Esophagus (tissue), 2 donors: ENCODE data around the gene UTP20. TPM values are rescaled to one million over a fixed set of nuclear protein-coding genes. Genes with fewer than 3 reads are reported as not detected.
"Not testable (repeated sequence)": the region's sequence is repeated elsewhere in the genome, so short reads cannot be mapped to it uniquely, and the experiment has no call there.

Experiments
- H3K27ac ChIP-seq, 2 donors: one replicate each; pipeline ENCODE4 v1.5.1; 2013; ENCODE audit warnings: low read depth in 2 of 2, mild to moderate bottlenecking in 2 of 2, inconsistent platforms in 1 of 2, low read length in 1 of 2, moderate library complexity in 1 of 2
- H3K27me3 ChIP-seq, 2 donors: one replicate each; pipeline ENCODE4 v1.6.1; 2013; ENCODE audit warnings: low read length in 2 of 2, control low read depth in 1 of 2, mild to moderate bottlenecking in 1 of 2; ENCODE audit not compliant: insufficient read depth in 2 of 2, control insufficient read depth in 1 of 2
- H3K36me3 ChIP-seq, 2 donors: one replicate each; pipeline ENCODE4 v1.6.1; 2013; ENCODE audit warnings: low read length in 1 of 2; ENCODE audit not compliant: control insufficient read depth in 2 of 2, insufficient read depth in 2 of 2
- H3K4me1 ChIP-seq, 2 donors: one replicate each; pipeline ENCODE4 v1.6.1; 2013; ENCODE audit warnings: low read length in 1 of 2; ENCODE audit not compliant: control insufficient read depth in 2 of 2, insufficient read depth in 2 of 2
- H3K4me3 ChIP-seq, 2 donors: one replicate each; pipeline ENCODE4 v1.5.1; 2013; ENCODE audit warnings: low read length in 2 of 2, mild to moderate bottlenecking in 2 of 2, low read depth in 1 of 2, moderate library complexity in 1 of 2
- H3K9me3 ChIP-seq, 2 donors: one replicate each; pipeline ENCODE4 v1.6.1; 2013; ENCODE audit warnings: mild to moderate bottlenecking in 2 of 2, low read depth in 1 of 2, low read length in 1 of 2, moderate library complexity in 1 of 2; ENCODE audit not compliant: control insufficient read depth in 2 of 2, insufficient read depth in 1 of 2
- WGBS, 2 donors: extraction: QIAGEN DNeasy Blood & Tissue Kit; methylation state at CpG; one replicate each; pipeline ENCODE4 v1.1.7; 2013; 5-methylcytosine and 5-hydroxymethylcytosine counted together
- polyA plus RNA-seq, 2 donors: library from polyadenylated mRNA; stranded (reverse); fragments of 200-250 nt; gene quantifications; one replicate each; pipeline ENCODE4 v1.2.3, GENCODE V29; 2013
- donor health status: healthy with polysubstance abuse.
- donor health status: Bipolar disorder and iron deficiency.

The UTP20 gene
- polyA plus RNA-seq, 2 donors, result 1.4 to 2.8 TPM

GRCh38 chr12:101407436-101408345, 127.8 kb downstream of the UTP20 start, which contains the start of gene ARL1:
TSS of gene ARL1 (minus strand) at chr12:101407772. CDS start at chr12:101407645, 127 bp downstream.
- no peaks in the 10 kb centered on the region for H3K36me3 ChIP-seq
- WGBS, 2 donors, result 0% methylated on average over 71 of the region's 71 CpGs
- H3K27me3 ChIP-seq, result no peaks in the 10 kb centered on the region
- no peaks in the 10 kb centered on the region for H3K9me3 ChIP-seq
- peak within 1 kb of the TSS; percentile 73 to 93 for H3K4me3 ChIP-seq
- H3K27ac ChIP-seq, result peak within 1 kb of the TSS; percentile 89 to 96
- no peaks in the 10 kb centered on the region for H3K4me1 ChIP-seq

GRCh38 chr12:101410169-101410568, 130.3 kb downstream of the UTP20 start:
- WGBS, 2 donors, result 70 to 74% methylated on average over 8 of the region's 8 CpGs
- H3K4me3 ChIP-seq, result not testable (repeated sequence)

GRCh38 chr12:101414533-101415119, 134.7 kb downstream of the UTP20 start:
- WGBS, 2 donors, result 1% methylated on average over 2 of the region's 2 CpGs
- Histone ChIP-seq H3K4me3 (no peak overlapping the region), H3K27ac (no peak overlapping the region), H3K9me3 (no peaks in the 10 kb centered on the region), H3K27me3 (no peaks in the 10 kb centered on the region), H3K4me1 (no peaks in the 10 kb centered on the region), H3K36me3 (no peaks in the 10 kb centered on the region)

More at GRCh38 chr12:101410169-101410568, 130.3 kb downstream of the UTP20 start:
- not testable (repeated sequence) for H3K4me1 ChIP-seq, H3K27me3 ChIP-seq, H3K9me3 ChIP-seq, H3K27ac ChIP-seq, H3K36me3 ChIP-seq

- no peaks in the 10 kb centered on the region for H3K27me3 ChIP-seq
- H3K27ac ChIP-seq, result no peak overlapping the region
- 96 to 97% methylated on average over 1 of the region's 1 CpG for WGBS, 2 donors
- no peaks in the 10 kb centered on the region for H3K9me3 ChIP-seq
- no peaks in the 10 kb centered on the region for H3K4me1 ChIP-seq
- H3K4me3 ChIP-seq, result no peak overlapping the region
- H3K36me3 ChIP-seq, result no peaks in the 10 kb centered on the region
Observed at GRCh38 chr12:101415228-101415627, 135.3 kb downstream of the UTP20 start.

GRCh38 chr12:101422066-101422465, 142.2 kb downstream of the UTP20 start:
- 89 to 96% methylated on average over 4 of the region's 4 CpGs for WGBS, 2 donors
- not testable (repeated sequence) for H3K36me3 ChIP-seq, H3K27me3 ChIP-seq, H3K4me3 ChIP-seq, H3K27ac ChIP-seq, H3K4me1 ChIP-seq, H3K9me3 ChIP-seq

- H3K4me3 ChIP-seq, result no peak overlapping the region
- H3K4me1 ChIP-seq, result no peaks in the 10 kb centered on the region
- no peaks in the 10 kb centered on the region for H3K36me3 ChIP-seq
- H3K27ac ChIP-seq, result no peak overlapping the region
- WGBS, 2 donors, result 49 to 78% methylated on average over 2 of the region's 2 CpGs
- H3K27me3 ChIP-seq, result no peaks in the 10 kb centered on the region
- no peaks in the 10 kb centered on the region for H3K9me3 ChIP-seq
Observed at GRCh38 chr12:101424620-101425019, 144.7 kb downstream of the UTP20 start.

- no peak overlapping the region for H3K27ac ChIP-seq
- WGBS, 2 donors, result 60 to 67% methylated on average over 2 of the region's 2 CpGs
- H3K4me3 ChIP-seq, result no peak overlapping the region
- peaks cover 0 to 3% of the 10 kb centered on the region in 2 donors for H3K4me1 ChIP-seq
- H3K27me3 ChIP-seq, result no peaks in the 10 kb centered on the region
- H3K36me3 ChIP-seq, result no peaks in the 10 kb centered on the region
- no peaks in the 10 kb centered on the region for H3K9me3 ChIP-seq
Observed at GRCh38 chr12:101430456-101430855, 150.6 kb downstream of the UTP20 start.

GRCh38 chr12:101436136-101436535, 156.2 kb downstream of the UTP20 start:
- Histone ChIP-seq H3K4me1 (peaks cover 0 to 3% of the 10 kb centered on the region in 2 donors), H3K9me3 (no peaks in the 10 kb centered on the region), H3K4me3 (no peak overlapping the region), H3K27ac (peak overlapping the region in 1 of 2 donors; percentile 57), H3K36me3 (no peaks in the 10 kb centered on the region), H3K27me3 (no peaks in the 10 kb centered on the region)
